ENCODE data around the gene PDLIM1. TPM values are rescaled to one million over a fixed set of nuclear protein-coding genes. Genes with fewer than 3 reads are reported as not detected.

Gene PDLIM1
- total and polyA plus RNA-seq, 10 of the 15 experiments (the other 5 are each of a cell fraction or from before 2014, with no cell fraction given): 95.7 to 714 (median 309) TPM

DNA sequence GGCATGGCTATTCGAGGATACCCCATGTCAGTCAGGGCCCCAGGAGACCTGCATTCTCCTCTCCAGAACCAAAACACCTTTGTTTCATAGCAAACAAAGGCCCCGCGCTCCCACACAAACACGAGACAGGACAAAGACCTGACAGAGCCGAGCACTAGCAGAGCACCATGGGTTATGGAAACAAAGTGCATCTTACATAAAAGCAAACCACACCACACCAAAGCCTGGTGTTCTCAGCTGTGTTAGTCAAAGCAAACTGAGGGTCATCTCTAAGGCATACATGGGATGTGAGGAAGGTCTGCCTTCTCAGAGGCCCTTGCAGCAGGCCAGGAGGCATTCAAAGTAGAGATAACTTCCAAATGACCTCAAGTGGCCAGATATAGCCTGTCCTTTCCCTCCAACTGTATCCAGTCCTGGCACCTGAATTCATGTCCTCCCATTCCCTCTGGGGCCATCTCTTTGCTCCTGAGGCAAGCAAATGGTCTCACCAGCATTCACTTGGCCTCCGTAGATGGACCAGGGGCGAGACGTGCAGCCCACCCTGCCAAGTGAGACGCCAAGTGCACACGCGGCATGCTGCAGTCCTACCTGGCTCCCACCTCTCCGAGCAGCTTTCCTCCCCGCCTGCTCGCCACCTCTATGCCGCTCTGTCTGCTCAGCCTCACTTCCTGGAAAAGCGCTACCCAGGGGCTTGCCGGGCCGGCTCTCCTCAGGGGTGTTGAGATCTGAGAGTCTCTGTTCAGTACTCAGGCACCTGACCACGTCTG lies 45.3 kb upstream of the PDLIM1 start:
- ChIA-PET RAD21 (ENCODE audit: unreplicated experiment) (no interaction called here), CTCF (interaction anchor here (1.5 kb wide), 1 partner anchor 24 kb away, joined by 5 read pairs; no protein-coding TSS in a partner anchor), SMC1A (ENCODE audit: uncharacterized antibody, unreplicated experiment) (interaction anchor here (0.6 to 1.2 kb wide), 2 partner anchors 51 to 690 kb away, joined by 3 read pairs; no protein-coding TSS in a partner anchor), POLR2A (no interaction called here)
- no peak for ATAC-seq
- 80% methylated on average over 19 of the region's 19 CpGs for WGBS (ENCODE audit: insufficient coverage, insufficient replicate concordance, low lambda C conversion rate, missing lambda C conversion rate)
- no TSS peak for BruUV-seq (replicated peaks)
- DNase-seq (ENCODE audit: low read depth, low spot score): no peak
- Histone ChIP-seq H3K4me2 (ENCODE audit: control insufficient read depth, insufficient read depth) (no peak overlapping the region), H3K4me1 (ENCODE audit: control insufficient read depth, insufficient read depth, low read length) (peaks cover 4% of the 10 kb centered on the region; the same call in 1 of the 2 replicates), H3K9me3 (replicated peaks; ENCODE audit: control insufficient read depth, insufficient read depth, low read length) (no peaks in the 10 kb centered on the region), H3K36me3 (ENCODE audit: control insufficient read depth in 2 of 2, insufficient read depth in 2 of 2, low read length in 1 of 2) (no peaks in the 10 kb centered on the region; a peak in 1 of 4 replicates), H3K79me2 (ENCODE audit: control insufficient read depth, insufficient read depth, low read length) (no peaks in the 10 kb centered on the region), H3K27me3 (replicated peaks in 1 of 2; ENCODE audit: control insufficient read depth in 2 of 2, insufficient read depth in 2 of 2, low read length in 1 of 2) (no peaks in the 10 kb centered on the region), H3K9ac (ENCODE audit: control insufficient read depth, insufficient read depth, low read length) (no peak overlapping the region), H4K20me1 (ENCODE audit: control insufficient read depth, insufficient read depth) (no peaks in the 10 kb centered on the region), H3K27ac (ENCODE audit: control insufficient read depth, insufficient read depth) (no peak overlapping the region), H3K4me3 (no peak overlapping the region), H2AFZ (ENCODE audit: control insufficient read depth, low read depth, low read length) (no peak overlapping the region)
- FAIRE-seq: no peak
- in situ Hi-C loops (cut with MboI): no loop called here
- intact Hi-C loops (cut with micrococcal nuclease; ENCODE audit: unreplicated experiment): no loop called here
- no peak for TF ChIP-seq CBFB (IDR thresholded peaks at IDR 0.05; ENCODE audit: low read depth)
- no peak for TF ChIP-seq FOXK2 (IDR thresholded peaks at IDR 0.05)
- TF ChIP-seq ESRRA (IDR thresholded peaks at IDR 0.05; ENCODE audit: low read length): no peak
- TF ChIP-seq NFYA (IDR thresholded peaks at IDR 0.05; ENCODE audit: borderline replicate concordance, low read depth, low read length): no peak
- no peak for TF ChIP-seq ZZZ3 (IDR thresholded peaks at IDR 0.05; ENCODE audit: control insufficient read depth, insufficient read length, low read depth)
- no peak for TF ChIP-seq HSF1 (IDR thresholded peaks at IDR 0.05; ENCODE audit: low read depth, low read length)
- TF ChIP-seq EP300 (IDR thresholded peaks at IDR 0.05; ENCODE audit: borderline replicate concordance in 1 of 2, control insufficient read depth in 1 of 2, low read depth in 2 of 2, low read length in 2 of 2): no peak
- TF ChIP-seq, protein P1, sequence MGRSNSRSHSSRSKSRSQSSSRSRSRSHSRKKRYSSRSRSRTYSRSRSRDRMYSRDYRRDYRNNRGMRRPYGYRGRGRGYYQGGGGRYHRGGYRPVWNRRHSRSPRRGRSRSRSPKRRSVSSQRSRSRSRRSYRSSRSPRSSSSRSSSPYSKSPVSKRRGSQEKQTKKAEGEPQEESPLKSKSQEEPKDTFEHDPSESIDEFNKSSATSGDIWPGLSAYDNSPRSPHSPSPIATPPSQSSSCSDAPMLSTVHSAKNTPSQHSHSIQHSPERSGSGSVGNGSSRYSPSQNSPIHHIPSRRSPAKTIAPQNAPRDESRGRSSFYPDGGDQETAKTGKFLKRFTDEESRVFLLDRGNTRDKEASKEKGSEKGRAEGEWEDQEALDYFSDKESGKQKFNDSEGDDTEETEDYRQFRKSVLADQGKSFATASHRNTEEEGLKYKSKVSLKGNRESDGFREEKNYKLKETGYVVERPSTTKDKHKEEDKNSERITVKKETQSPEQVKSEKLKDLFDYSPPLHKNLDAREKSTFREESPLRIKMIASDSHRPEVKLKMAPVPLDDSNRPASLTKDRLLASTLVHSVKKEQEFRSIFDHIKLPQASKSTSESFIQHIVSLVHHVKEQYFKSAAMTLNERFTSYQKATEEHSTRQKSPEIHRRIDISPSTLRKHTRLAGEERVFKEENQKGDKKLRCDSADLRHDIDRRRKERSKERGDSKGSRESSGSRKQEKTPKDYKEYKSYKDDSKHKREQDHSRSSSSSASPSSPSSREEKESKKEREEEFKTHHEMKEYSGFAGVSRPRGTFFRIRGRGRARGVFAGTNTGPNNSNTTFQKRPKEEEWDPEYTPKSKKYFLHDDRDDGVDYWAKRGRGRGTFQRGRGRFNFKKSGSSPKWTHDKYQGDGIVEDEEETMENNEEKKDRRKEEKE (IDR thresholded peaks at IDR 0.05): no peak
- TF ChIP-seq NFIC (IDR thresholded peaks at IDR 0.05; ENCODE audit: low read depth, low read length): no peak
- no peak for TF ChIP-seq EZH2 (IDR thresholded peaks at IDR 0.05; ENCODE audit: borderline replicate concordance, control insufficient read depth, low read depth, low read length)
- no peak for TF ChIP-seq STAT3 (IDR thresholded peaks at IDR 0.05; ENCODE audit: low read depth, low read length)
- TF ChIP-seq, protein P2, sequence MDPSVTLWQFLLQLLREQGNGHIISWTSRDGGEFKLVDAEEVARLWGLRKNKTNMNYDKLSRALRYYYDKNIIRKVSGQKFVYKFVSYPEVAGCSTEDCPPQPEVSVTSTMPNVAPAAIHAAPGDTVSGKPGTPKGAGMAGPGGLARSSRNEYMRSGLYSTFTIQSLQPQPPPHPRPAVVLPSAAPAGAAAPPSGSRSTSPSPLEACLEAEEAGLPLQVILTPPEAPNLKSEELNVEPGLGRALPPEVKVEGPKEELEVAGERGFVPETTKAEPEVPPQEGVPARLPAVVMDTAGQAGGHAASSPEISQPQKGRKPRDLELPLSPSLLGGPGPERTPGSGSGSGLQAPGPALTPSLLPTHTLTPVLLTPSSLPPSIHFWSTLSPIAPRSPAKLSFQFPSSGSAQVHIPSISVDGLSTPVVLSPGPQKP (IDR thresholded peaks at IDR 0.05; ENCODE audit: low read depth, low read length): no peak
- TF ChIP-seq, protein P3, sequence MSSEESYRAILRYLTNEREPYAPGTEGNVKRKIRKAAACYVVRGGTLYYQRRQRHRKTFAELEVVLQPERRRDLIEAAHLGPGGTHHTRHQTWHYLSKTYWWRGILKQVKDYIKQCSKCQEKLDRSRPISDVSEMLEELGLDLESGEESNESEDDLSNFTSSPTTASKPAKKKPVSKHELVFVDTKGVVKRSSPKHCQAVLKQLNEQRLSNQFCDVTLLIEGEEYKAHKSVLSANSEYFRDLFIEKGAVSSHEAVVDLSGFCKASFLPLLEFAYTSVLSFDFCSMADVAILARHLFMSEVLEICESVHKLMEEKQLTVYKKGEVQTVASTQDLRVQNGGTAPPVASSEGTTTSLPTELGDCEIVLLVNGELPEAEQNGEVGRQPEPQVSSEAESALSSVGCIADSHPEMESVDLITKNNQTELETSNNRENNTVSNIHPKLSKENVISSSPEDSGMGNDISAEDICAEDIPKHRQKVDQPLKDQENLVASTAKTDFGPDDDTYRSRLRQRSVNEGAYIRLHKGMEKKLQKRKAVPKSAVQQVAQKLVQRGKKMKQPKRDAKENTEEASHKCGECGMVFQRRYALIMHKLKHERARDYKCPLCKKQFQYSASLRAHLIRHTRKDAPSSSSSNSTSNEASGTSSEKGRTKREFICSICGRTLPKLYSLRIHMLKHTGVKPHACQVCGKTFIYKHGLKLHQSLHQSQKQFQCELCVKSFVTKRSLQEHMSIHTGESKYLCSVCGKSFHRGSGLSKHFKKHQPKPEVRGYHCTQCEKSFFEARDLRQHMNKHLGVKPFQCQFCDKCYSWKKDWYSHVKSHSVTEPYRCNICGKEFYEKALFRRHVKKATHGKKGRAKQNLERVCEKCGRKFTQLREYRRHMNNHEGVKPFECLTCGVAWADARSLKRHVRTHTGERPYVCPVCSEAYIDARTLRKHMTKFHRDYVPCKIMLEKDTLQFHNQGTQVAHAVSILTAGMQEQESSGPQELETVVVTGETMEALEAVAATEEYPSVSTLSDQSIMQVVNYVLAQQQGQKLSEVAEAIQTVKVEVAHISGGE (CRISPR knock-in tag; IDR thresholded peaks at IDR 0.05): no peak
- no peak for TF ChIP-seq DPF2 (IDR thresholded peaks at IDR 0.05)

All from GM12878 (cell line).